Limb (tissue), 2 donors: Measurements from ENCODE around the gene EIF3K.
A peak's percentile ranks its signal among the peaks of the same experiment; 100 is the strongest.
"Not testable (repeated sequence)": the region's sequence is repeated elsewhere in the genome, so short reads cannot be mapped to it uniquely, and the experiment has no call there.

Source experiments
- DNase-seq, 2 donors: peaks; one replicate each; pipeline ENCODE4 v3.0.0-alpha.2; 2016; ENCODE audit errors: extremely low spot score in 2 of 2

EIF3K gene

GRCh38 chr19:38618590-38619360, at the start of gene EIF3K:
Gene EIF3K (plus strand): TSS chr19:38619188. CDS start chr19:38619269, 81 bp downstream.
- peak; percentile 99 to 100 for DNase-seq

GRCh38 chr19:38569368-38569983, 49.5 kb upstream of the EIF3K start:
- DNase-seq, result no peak

GRCh38 chr19:38571682-38572081, 47.3 kb upstream of the EIF3K start:
- no peak for DNase-seq

GRCh38 chr19:38577826-38578225, 41.2 kb upstream of the EIF3K start:
- no peak for DNase-seq

GRCh38 chr19:38579304-38579703, 39.7 kb upstream of the EIF3K start:
- DNase-seq, result not testable (repeated sequence)

GRCh38 chr19:38580080-38580479, 38.9 kb upstream of the EIF3K start:
- no peak for DNase-seq

GRCh38 chr19:38583219-38583984, 35.6 kb upstream of the EIF3K start:
- no peak for DNase-seq

GRCh38 chr19:38583985-38584305, 35.0 kb upstream of the EIF3K start:
- DNase-seq, result no peak

- DNase-seq, result no peak
These were observed 31.4 kb upstream of the EIF3K start for GRCh38 chr19:38587562-38587961.

GRCh38 chr19:38588041-38588440, 30.9 kb upstream of the EIF3K start:
- no peak for DNase-seq

- DNase-seq, result no peak
These were observed 26.0 kb upstream of the EIF3K start for GRCh38 chr19:38592940-38593339.

- peak; percentile 3 to 75 for DNase-seq
These were observed 22.7 kb upstream of the EIF3K start for GRCh38 chr19:38596057-38596981.

- no peak for DNase-seq
These were observed 21.9 kb upstream of the EIF3K start for GRCh38 chr19:38597075-38597474.

- no peak for DNase-seq
These were observed 19.3 kb upstream of the EIF3K start for GRCh38 chr19:38599722-38600121.

- not testable (repeated sequence) for DNase-seq
These were observed 16.1 kb upstream of the EIF3K start for GRCh38 chr19:38602856-38603255.

- no peak for DNase-seq
These were observed 12.9 kb upstream of the EIF3K start for GRCh38 chr19:38606131-38606530.

- DNase-seq, result no peak
These were observed 4.7 kb upstream of the EIF3K start for GRCh38 chr19:38614289-38614688.

GRCh38 chr19:38615007-38615581, 3.9 kb upstream of the EIF3K start:
- DNase-seq, result no peak

- DNase-seq, result no peak
These were observed 2.7 kb upstream of the EIF3K start for GRCh38 chr19:38616265-38616664.

- DNase-seq, result no peak
These were observed 1.7 kb upstream of the EIF3K start for GRCh38 chr19:38617283-38617763.
